ENCODE data around the gene ABTB2. TPM values are rescaled to one million over a fixed set of nuclear protein-coding genes. Genes with fewer than 3 reads are reported as not detected.
A peak's percentile ranks its signal among the peaks of the same experiment; 100 is the strongest.

The ABTB2 gene
- total and polyA plus RNA-seq, 2 experiments from 2014 or later = 8.7 to 9.9 TPM

- Histone ChIP-seq H3K9me3 (ENCODE audit: low read depth) (no peaks in the 10 kb centered on the region), H3K9ac (no peak overlapping the region), H3F3A (ENCODE audit: insufficient read depth) (peaks cover 23% of the 10 kb centered on the region), H3K36me3 (ENCODE audit: low read depth) (no peaks in the 10 kb centered on the region), H3K9me2 (ENCODE audit: insufficient read depth) (no peaks in the 10 kb centered on the region), H3K27ac (no peak overlapping the region), H4K20me1 (ENCODE audit: insufficient read depth) (no peaks in the 10 kb centered on the region; the same call in 1 of the 2 replicates), H3K4me3 (no peak overlapping the region), H3K27me3 (replicated peaks; ENCODE audit: insufficient read depth) (no peaks in the 10 kb centered on the region), H3K4me1 (ENCODE audit: insufficient read depth) (peaks cover 17% of the 10 kb centered on the region), H3K79me2 (ENCODE audit: insufficient read depth) (peaks cover 88% of the 10 kb centered on the region), H2AFZ (no peak overlapping the region), H3K4me2 (ENCODE audit: unreplicated experiment) (no peak overlapping the region)
- in situ Hi-C loops (cut with MboI) = no loop called here
- TF ChIP-seq EZH2 (IDR thresholded peaks at IDR 0.05; ENCODE audit: insufficient read depth, poor library complexity, severe bottlenecking) (no peak), EZH2phosphoT487 (IDR thresholded peaks at IDR 0.05; ENCODE audit: insufficient read depth, low read depth) (no peak)
- WGBS, 2 experiments (ENCODE audit: low coverage in 1 of 2, low lambda C conversion rate in 2 of 2, missing lambda C conversion rate in 2 of 2) = 84 to 92% methylated on average over 3 of the region's 3 CpGs
- no peak for DNase-seq
Measured at GRCh38 chr11:34333787-34334186, 24.0 kb downstream of the ABTB2 start.

- Histone ChIP-seq H3F3A (ENCODE audit: insufficient read depth) (peaks cover 23% of the 10 kb centered on the region), H3K9me2 (ENCODE audit: insufficient read depth) (no peaks in the 10 kb centered on the region), H4K20me1 (ENCODE audit: insufficient read depth) (no peaks in the 10 kb centered on the region; the same call in 1 of the 2 replicates), H3K27ac (no peak overlapping the region), H2AFZ (no peak overlapping the region), H3K27me3 (replicated peaks; ENCODE audit: insufficient read depth) (no peaks in the 10 kb centered on the region), H3K4me1 (ENCODE audit: insufficient read depth) (peaks cover 17% of the 10 kb centered on the region), H3K9me3 (ENCODE audit: low read depth) (no peaks in the 10 kb centered on the region), H3K79me2 (ENCODE audit: insufficient read depth) (peaks cover 84% of the 10 kb centered on the region), H3K36me3 (ENCODE audit: low read depth) (no peaks in the 10 kb centered on the region), H3K4me2 (ENCODE audit: unreplicated experiment) (no peak overlapping the region), H3K9ac (no peak overlapping the region), H3K4me3 (no peak overlapping the region)
- WGBS, 2 experiments (ENCODE audit: low coverage in 1 of 2, low lambda C conversion rate in 2 of 2, missing lambda C conversion rate in 2 of 2) = 70 to 71% methylated on average over 3 of the region's 3 CpGs
- in situ Hi-C loops (cut with MboI) = no loop called here
- no peak for DNase-seq
- TF ChIP-seq EZH2phosphoT487 (IDR thresholded peaks at IDR 0.05; ENCODE audit: insufficient read depth, low read depth) (no peak), EZH2 (IDR thresholded peaks at IDR 0.05; ENCODE audit: insufficient read depth, poor library complexity, severe bottlenecking) (no peak)
Measured at GRCh38 chr11:34332524-34332923, 25.3 kb downstream of the ABTB2 start.

- H3K79me2 ChIP-seq (ENCODE audit: insufficient read depth) = peaks cover 78% of the 10 kb centered on the region
- peak overlapping the region; percentile 27 for H3K4me2 ChIP-seq (ENCODE audit: unreplicated experiment)
- no peak overlapping the region for H2AFZ ChIP-seq
- peaks cover 23% of the 10 kb centered on the region for H3F3A ChIP-seq (ENCODE audit: insufficient read depth)
- no peaks in the 10 kb centered on the region for H3K27me3 ChIP-seq (replicated peaks; ENCODE audit: insufficient read depth)
- no peak overlapping the region for H3K9ac ChIP-seq
- H3K4me3 ChIP-seq = no peak overlapping the region
- H3K36me3 ChIP-seq (ENCODE audit: low read depth) = no peaks in the 10 kb centered on the region
- no peaks in the 10 kb centered on the region; the same call in 1 of the 2 replicates for H4K20me1 ChIP-seq (ENCODE audit: insufficient read depth)
- peak overlapping the region; percentile 40; the same call in 1 of the 2 replicates for H3K27ac ChIP-seq
- H3K9me2 ChIP-seq (ENCODE audit: insufficient read depth) = no peaks in the 10 kb centered on the region
- peak; percentile 46 for DNase-seq
- no peaks in the 10 kb centered on the region for H3K9me3 ChIP-seq (ENCODE audit: low read depth)
- TF ChIP-seq EZH2 (IDR thresholded peaks at IDR 0.05; ENCODE audit: insufficient read depth, poor library complexity, severe bottlenecking) = no peak
- TF ChIP-seq EZH2phosphoT487 (IDR thresholded peaks at IDR 0.05; ENCODE audit: insufficient read depth, low read depth) = no peak
- H3K4me1 ChIP-seq (ENCODE audit: insufficient read depth) = peaks cover 17% of the 10 kb centered on the region
- 84 to 85% methylated on average over 3 of the region's 3 CpGs for WGBS, 2 experiments (ENCODE audit: low coverage in 1 of 2, low lambda C conversion rate in 2 of 2, missing lambda C conversion rate in 2 of 2)
- in situ Hi-C loops (cut with MboI) = no loop called here
Measured at GRCh38 chr11:34331736-34332135, 26.1 kb downstream of the ABTB2 start.

- peaks cover 78% of the 10 kb centered on the region for H3K79me2 ChIP-seq (ENCODE audit: insufficient read depth)
- peak; percentile 89 for DNase-seq
- H4K20me1 ChIP-seq (ENCODE audit: insufficient read depth) = no peaks in the 10 kb centered on the region; the same call in 1 of the 2 replicates
- in situ Hi-C loops (cut with MboI) = no loop called here
- H3K9ac ChIP-seq = no peak overlapping the region
- no peak overlapping the region for H3K4me3 ChIP-seq
- peaks cover 17% of the 10 kb centered on the region for H3K4me1 ChIP-seq (ENCODE audit: insufficient read depth)
- TF ChIP-seq EZH2 (IDR thresholded peaks at IDR 0.05; ENCODE audit: insufficient read depth, poor library complexity, severe bottlenecking) (no peak), EZH2phosphoT487 (IDR thresholded peaks at IDR 0.05; ENCODE audit: insufficient read depth, low read depth) (no peak)
- peak overlapping the region; percentile 40 for H3K27ac ChIP-seq
- H3K4me2 ChIP-seq (ENCODE audit: unreplicated experiment) = peak overlapping the region; percentile 27
- H3K9me2 ChIP-seq (ENCODE audit: insufficient read depth) = no peaks in the 10 kb centered on the region
- no peak overlapping the region for H2AFZ ChIP-seq
- 4 to 11% methylated on average over 2 of the region's 2 CpGs for WGBS, 2 experiments (ENCODE audit: low coverage in 1 of 2, low lambda C conversion rate in 2 of 2, missing lambda C conversion rate in 2 of 2)
- H3K36me3 ChIP-seq (ENCODE audit: low read depth) = no peaks in the 10 kb centered on the region
- H3K27me3 ChIP-seq (replicated peaks; ENCODE audit: insufficient read depth) = no peaks in the 10 kb centered on the region
- H3K9me3 ChIP-seq (ENCODE audit: low read depth) = no peaks in the 10 kb centered on the region
- peaks cover 23% of the 10 kb centered on the region for H3F3A ChIP-seq (ENCODE audit: insufficient read depth)
Measured at GRCh38 chr11:34331329-34331728, 26.5 kb downstream of the ABTB2 start.

GRCh38 chr11:34330653-34331052 is 27.2 kb downstream of the ABTB2 start:
- Histone ChIP-seq H3K9me2 (ENCODE audit: insufficient read depth) (no peaks in the 10 kb centered on the region), H3K4me1 (ENCODE audit: insufficient read depth) (peaks cover 17% of the 10 kb centered on the region), H3K4me2 (ENCODE audit: unreplicated experiment) (peak overlapping the region; percentile 27), H2AFZ (no peak overlapping the region), H3F3A (ENCODE audit: insufficient read depth) (peaks cover 23% of the 10 kb centered on the region), H3K27ac (peak overlapping the region; percentile 40), H3K79me2 (ENCODE audit: insufficient read depth) (peaks cover 73% of the 10 kb centered on the region), H3K36me3 (ENCODE audit: low read depth) (no peaks in the 10 kb centered on the region), H3K27me3 (replicated peaks; ENCODE audit: insufficient read depth) (no peaks in the 10 kb centered on the region), H4K20me1 (ENCODE audit: insufficient read depth) (no peaks in the 10 kb centered on the region; the same call in 1 of the 2 replicates), H3K9ac (no peak overlapping the region), H3K4me3 (no peak overlapping the region), H3K9me3 (ENCODE audit: low read depth) (no peaks in the 10 kb centered on the region)
- no peak for DNase-seq
- TF ChIP-seq EZH2phosphoT487 (IDR thresholded peaks at IDR 0.05; ENCODE audit: insufficient read depth, low read depth) (no peak), EZH2 (IDR thresholded peaks at IDR 0.05; ENCODE audit: insufficient read depth, poor library complexity, severe bottlenecking) (no peak)
- in situ Hi-C loops (cut with MboI) = no loop called here

Measured in GM23248 (cell line).